Coronary artery (tissue), 2 donors: ENCODE results near the gene ATAD3C.
"Not testable (repeated sequence)": the region's sequence is repeated elsewhere in the genome, so short reads cannot be mapped to it uniquely, and the experiment has no call there.

Experiments used
- DNase-seq: peaks from one replicate; pipeline ENCODE4 v3.0.0-alpha.2; 2017; ENCODE audit warnings: low spot score
- H3K27ac ChIP-seq, 2 donors: fragments of 200-600 bp; sonication (generic); one replicate each; pipeline ENCODE4 v1.5.1; 2016 to 2019
- H3K4me3 ChIP-seq: fragments of 200-600 bp; sonication (generic); 2 replicates; pipeline ENCODE4 v1.5.1; 2016; ENCODE audit warnings: mild to moderate bottlenecking, moderate library complexity
- TF ChIP-seq, protein P1 (sequence below): fragments of 200-600 bp; sonication (generic); IDR thresholded peaks from one replicate; pipeline ENCODE4 v1.5.1; 2019; ENCODE audit warnings: antibody characterized with exemption

The ATAD3C gene

GRCh38 chr1:1489231-1489630, 39.7 kb downstream of the ATAD3C start:
- H3K27ac ChIP-seq, result no peak overlapping the region
- H3K4me3 ChIP-seq, result no peak overlapping the region
- no peak for DNase-seq
- TF ChIP-seq, protein P1, sequence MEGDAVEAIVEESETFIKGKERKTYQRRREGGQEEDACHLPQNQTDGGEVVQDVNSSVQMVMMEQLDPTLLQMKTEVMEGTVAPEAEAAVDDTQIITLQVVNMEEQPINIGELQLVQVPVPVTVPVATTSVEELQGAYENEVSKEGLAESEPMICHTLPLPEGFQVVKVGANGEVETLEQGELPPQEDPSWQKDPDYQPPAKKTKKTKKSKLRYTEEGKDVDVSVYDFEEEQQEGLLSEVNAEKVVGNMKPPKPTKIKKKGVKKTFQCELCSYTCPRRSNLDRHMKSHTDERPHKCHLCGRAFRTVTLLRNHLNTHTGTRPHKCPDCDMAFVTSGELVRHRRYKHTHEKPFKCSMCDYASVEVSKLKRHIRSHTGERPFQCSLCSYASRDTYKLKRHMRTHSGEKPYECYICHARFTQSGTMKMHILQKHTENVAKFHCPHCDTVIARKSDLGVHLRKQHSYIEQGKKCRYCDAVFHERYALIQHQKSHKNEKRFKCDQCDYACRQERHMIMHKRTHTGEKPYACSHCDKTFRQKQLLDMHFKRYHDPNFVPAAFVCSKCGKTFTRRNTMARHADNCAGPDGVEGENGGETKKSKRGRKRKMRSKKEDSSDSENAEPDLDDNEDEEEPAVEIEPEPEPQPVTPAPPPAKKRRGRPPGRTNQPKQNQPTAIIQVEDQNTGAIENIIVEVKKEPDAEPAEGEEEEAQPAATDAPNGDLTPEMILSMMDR, result no peak

DNA sequence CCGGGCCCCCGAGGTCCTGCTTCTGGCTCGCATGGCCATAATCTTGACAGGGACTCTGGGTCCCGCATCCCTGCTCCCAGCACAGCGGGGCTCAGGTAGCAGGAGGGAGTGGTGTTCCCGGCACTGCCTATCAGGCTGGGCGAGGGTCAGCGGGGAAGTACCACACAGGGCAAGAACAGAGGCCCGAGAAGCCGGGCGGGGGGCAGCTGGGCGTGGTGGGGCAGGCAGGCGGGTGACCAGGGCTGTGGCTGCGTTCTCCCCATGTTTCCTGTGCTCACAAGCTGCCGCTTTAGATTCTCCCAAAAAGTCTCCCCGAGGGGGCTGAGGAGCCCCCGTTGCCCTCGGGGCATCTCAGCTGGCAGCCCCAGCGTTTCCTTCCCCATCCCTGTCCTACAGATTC, 40.4 kb downstream of the ATAD3C start:
- TF ChIP-seq, protein P1, result no peak
- DNase-seq, result no peak
- no peak overlapping the region for H3K27ac ChIP-seq
- no peak overlapping the region for H3K4me3 ChIP-seq

GRCh38 chr1:1490633-1491230, 41.2 kb downstream of the ATAD3C start:
- no peak for DNase-seq
- Histone ChIP-seq H3K27ac (no peak overlapping the region), H3K4me3 (no peak overlapping the region)
- TF ChIP-seq, protein P1, result no peak

DNA sequence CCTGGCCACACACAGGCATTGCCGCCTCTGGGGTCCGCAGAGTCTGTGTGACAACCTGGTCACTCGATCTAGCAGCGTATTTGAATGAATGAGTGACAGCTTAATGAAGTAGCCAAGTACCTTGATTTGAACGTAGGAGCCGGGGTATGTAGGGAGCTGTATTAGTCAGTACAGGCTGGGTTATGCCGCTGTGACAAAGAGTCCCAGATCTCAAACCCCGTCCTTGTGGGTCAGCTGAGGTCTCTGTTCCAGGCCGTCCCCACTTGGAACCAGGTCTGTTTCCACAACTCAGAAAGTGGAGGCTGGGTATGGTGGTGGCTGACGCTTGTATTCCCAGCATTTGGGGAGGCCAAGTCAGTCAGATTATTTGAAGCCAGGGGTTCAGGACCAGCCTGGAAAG, 42.1 kb downstream of the ATAD3C start:
- Histone ChIP-seq H3K4me3 (no peak overlapping the region), H3K27ac (no peak overlapping the region)
- TF ChIP-seq, protein P1, result no peak
- no peak for DNase-seq

- H3K27ac ChIP-seq, DNase-seq, H3K4me3 ChIP-seq: not testable (repeated sequence)
Measured at GRCh38 chr1:1494311-1494710, 44.8 kb downstream of the ATAD3C start.

DNA sequence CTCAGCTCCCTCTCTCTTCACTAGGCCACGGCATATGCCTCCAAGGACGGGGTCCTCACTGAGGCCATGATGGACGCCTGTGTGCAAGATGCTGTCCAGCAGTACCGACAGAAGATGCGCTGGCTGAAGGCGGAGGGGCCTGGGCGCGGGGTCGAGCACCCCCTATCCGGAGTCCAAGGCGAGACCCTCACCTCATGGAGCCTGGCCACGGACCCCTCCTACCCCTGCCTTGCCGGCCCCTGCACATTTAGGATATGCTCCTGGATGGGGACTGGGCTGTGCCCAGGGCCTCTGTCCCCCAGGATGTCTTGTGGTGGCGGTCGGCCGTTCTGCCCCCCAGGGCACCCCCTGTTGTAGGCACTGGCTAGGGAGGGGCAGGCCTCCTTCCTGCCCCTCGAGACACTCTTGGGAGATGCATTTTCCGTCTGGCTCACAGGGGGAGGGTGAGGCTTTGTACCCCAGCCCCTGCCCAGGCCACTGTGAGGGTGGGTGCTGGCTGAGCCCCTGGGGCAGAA, 46.0 kb downstream of the ATAD3C start:
- not testable (repeated sequence) for H3K27ac ChIP-seq, H3K4me3 ChIP-seq, DNase-seq

GRCh38 chr1:1504777-1505365, 55.4 kb downstream of the ATAD3C start:
- Histone ChIP-seq H3K4me3 (peak overlapping the region; percentile 57), H3K27ac (peak overlapping the region; percentile 57 to 81)
- TF ChIP-seq, protein P1, result peak; percentile 42
- DNase-seq, result not testable (repeated sequence)

DNA sequence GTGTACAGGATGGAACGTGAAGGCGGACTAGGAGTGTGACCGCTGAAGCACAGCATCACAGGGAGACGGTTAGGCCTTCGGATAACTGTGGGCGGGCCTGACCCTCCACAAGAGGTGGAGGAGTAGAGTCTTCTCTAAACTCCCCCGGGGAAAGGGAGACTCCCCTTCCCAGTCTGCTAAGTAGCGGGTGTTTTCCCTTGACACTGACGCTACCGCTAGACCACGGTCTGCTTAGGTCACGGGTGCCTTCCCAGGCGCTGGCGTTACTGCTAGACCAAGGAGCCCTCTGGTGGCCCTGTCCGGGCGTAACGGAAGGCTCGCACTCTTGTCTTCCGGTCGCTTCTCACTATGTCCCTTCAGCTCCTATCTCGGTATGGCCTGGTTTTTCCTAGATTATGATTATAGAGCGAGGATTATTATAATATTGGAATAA, 55.9 kb downstream of the ATAD3C start:
- not testable (repeated sequence) for DNase-seq
- H3K27ac ChIP-seq, result peak overlapping the region; percentile 57 to 81
- TF ChIP-seq, protein P1, result peak; percentile 11
- peak overlapping the region; percentile 57 for H3K4me3 ChIP-seq

- H3K27ac ChIP-seq, result peak overlapping the region; percentile 57 to 81
- DNase-seq, H3K4me3 ChIP-seq: not testable (repeated sequence)
Measured at GRCh38 chr1:1505801-1506200, 56.3 kb downstream of the ATAD3C start.
